MM.1S (cell line): Measurements from ENCODE around the gene ZNF730.
"Not testable (repeated sequence)": the region's sequence is repeated elsewhere in the genome, so short reads cannot be mapped to it uniquely, and the experiment has no call there.

Experiments used
- DNase-seq: peaks from one replicate; pipeline ENCODE4 v3.0.0-alpha.2; 2015
- H2AFZ ChIP-seq: fragments of 300-600 bp; sonication (generic); 2 replicates; pipeline ENCODE4 v1.6.0; 2016; ENCODE audit warnings: antibody characterized with exemption, low read length
- H3F3A ChIP-seq: fragments of 300-600 bp; sonication (generic); 2 replicates; pipeline ENCODE4 v1.6.1; 2016; ENCODE audit warnings: mild to moderate bottlenecking, antibody characterized with exemption, low read length, moderate library complexity, mixed read lengths; ENCODE audit not compliant: insufficient read depth
- H3K27ac ChIP-seq: fragments of 300-600 bp; sonication (generic); 2 replicates; pipeline ENCODE4 v1.5.1; 2016; ENCODE audit warnings: mild to moderate bottlenecking, low read length
- H3K27me3 ChIP-seq: fragments of 300-600 bp; sonication (generic); replicated peaks from 2 replicates; pipeline ENCODE4 v1.6.0; 2016; ENCODE audit warnings: low read length; ENCODE audit not compliant: insufficient read depth
- H3K36me3 ChIP-seq: fragments of 300-600 bp; sonication (generic); replicated peaks from 2 replicates; pipeline ENCODE4 v1.6.1; 2016; ENCODE audit warnings: mild to moderate bottlenecking, low read length, mixed read lengths; ENCODE audit not compliant: insufficient read depth
- H3K4me1 ChIP-seq: fragments of 300-600 bp; sonication (generic); 2 replicates; pipeline ENCODE4 v1.6.1; 2016; ENCODE audit warnings: low read length, mixed read lengths
- H3K4me2 ChIP-seq: fragments of 300-600 bp; sonication (generic); 2 replicates; pipeline ENCODE4 v1.6.0; 2016; ENCODE audit warnings: low read depth, low read length
- H3K4me3 ChIP-seq: fragments of 300-600 bp; sonication (generic); 2 replicates; pipeline ENCODE4 v1.5.1; 2016; ENCODE audit warnings: low read length, mixed read lengths
- H3K79me2 ChIP-seq: fragments of 300-600 bp; sonication (generic); 2 replicates; pipeline ENCODE4 v1.6.1; 2016; ENCODE audit warnings: mixed run types, low read length, mixed read lengths
- H3K9ac ChIP-seq: fragments of 300-600 bp; sonication (generic); 2 replicates; pipeline ENCODE4 v1.6.1; 2016; ENCODE audit warnings: low read length, mixed read lengths
- H3K9me2 ChIP-seq: fragments of 300-600 bp; sonication (generic); replicated peaks from 2 replicates; pipeline ENCODE4 v1.6.1; 2016; ENCODE audit warnings: mild to moderate bottlenecking, low read length, mixed read lengths; ENCODE audit not compliant: insufficient read depth
- H3K9me3 ChIP-seq: fragments of 300-600 bp; sonication (generic); replicated peaks from 2 replicates; pipeline ENCODE4 v1.6.1; 2016; ENCODE audit warnings: mild to moderate bottlenecking, low read length, mixed read lengths; ENCODE audit not compliant: insufficient read depth
- H4K20me1 ChIP-seq: fragments of 300-600 bp; sonication (generic); 2 replicates; pipeline ENCODE4 v1.6.1; 2016; ENCODE audit warnings: mild to moderate bottlenecking, low read length, moderate library complexity, mixed read lengths; ENCODE audit not compliant: insufficient read depth
- CTCF ChIP-seq: fragments of 300-600 bp; sonication (generic); IDR thresholded peaks from 2 replicates; pipeline ENCODE4 v1.5.1; 2016; ENCODE audit warnings: antibody characterized with exemption, low read length, mixed read lengths
- EZH2 ChIP-seq: fragments of 300-600 bp; sonication (generic); optimal IDR thresholded peaks from 2 replicates; pipeline ENCODE3; 2017; ENCODE audit warnings: low read depth, mild to moderate bottlenecking, antibody characterized with exemption, low read length, mixed read lengths
- EZH2phosphoT487 ChIP-seq: fragments of 300-600 bp; sonication (generic); IDR thresholded peaks from 2 replicates; pipeline ENCODE4 v1.6.1; 2018; ENCODE audit warnings: antibody characterized with exemption, low read length

ZNF730 gene

GRCh38 chr19:23160766-23161165 lies 43.9 kb downstream of the ZNF730 start:
- no peak overlapping the region for H2AFZ ChIP-seq
- no peaks in the 10 kb centered on the region for H4K20me1 ChIP-seq
- no peak overlapping the region for H3K9ac ChIP-seq
- no peaks in the 10 kb centered on the region for H3K9me3 ChIP-seq
- H3K4me1 ChIP-seq, result no peaks in the 10 kb centered on the region
- no peak overlapping the region for H3K4me2 ChIP-seq
- no peaks in the 10 kb centered on the region for H3K9me2 ChIP-seq
- H3K79me2 ChIP-seq, result no peaks in the 10 kb centered on the region
- no peak overlapping the region for H3K4me3 ChIP-seq
- H3K27me3 ChIP-seq, result no peaks in the 10 kb centered on the region
- TF ChIP-seq EZH2phosphoT487 (no peak), CTCF (no peak), EZH2 (no peak)
- no peaks in the 10 kb centered on the region for H3F3A ChIP-seq
- DNase-seq, result no peak
- H3K27ac ChIP-seq, result no peak overlapping the region
- H3K36me3 ChIP-seq, result no peaks in the 10 kb centered on the region

GRCh38 chr19:23168286-23168685 lies 51.5 kb downstream of the ZNF730 start:
- H3F3A ChIP-seq, H3K4me1 ChIP-seq, DNase-seq, H3K79me2 ChIP-seq, H3K9me3 ChIP-seq, H3K9ac ChIP-seq, H4K20me1 ChIP-seq, H3K27me3 ChIP-seq, H3K9me2 ChIP-seq, H3K4me2 ChIP-seq, H3K36me3 ChIP-seq, H2AFZ ChIP-seq, H3K27ac ChIP-seq, H3K4me3 ChIP-seq: not testable (repeated sequence)

- H3K36me3 ChIP-seq, result no peaks in the 10 kb centered on the region
- H3K27ac ChIP-seq, result peak overlapping the region; percentile 41; the same call in 1 of the 2 replicates
Observed at GRCh38 chr19:23183251-23183650, 66.4 kb downstream of the ZNF730 start.

GRCh38 chr19:23190341-23190740 lies 73.5 kb downstream of the ZNF730 start:
- Histone ChIP-seq H3K79me2 (no peaks in the 10 kb centered on the region), H3K36me3 (no peaks in the 10 kb centered on the region), H3K9me2 (no peaks in the 10 kb centered on the region), H3F3A (no peaks in the 10 kb centered on the region), H4K20me1 (no peaks in the 10 kb centered on the region), H3K27ac (no peak overlapping the region), H3K4me2 (no peak overlapping the region), H3K27me3 (no peaks in the 10 kb centered on the region), H3K9me3 (no peaks in the 10 kb centered on the region), H2AFZ (no peak overlapping the region), H3K9ac (no peak overlapping the region), H3K4me1 (no peaks in the 10 kb centered on the region), H3K4me3 (no peak overlapping the region)
- no peak for DNase-seq
- TF ChIP-seq EZH2, result no peak
- no peak for TF ChIP-seq EZH2phosphoT487
- TF ChIP-seq CTCF, result no peak

More at GRCh38 chr19:23183251-23183650, 66.4 kb downstream of the ZNF730 start:
- no peak for TF ChIP-seq EZH2
- no peak for TF ChIP-seq EZH2phosphoT487
- TF ChIP-seq CTCF, result no peak
- no peak for DNase-seq
- Histone ChIP-seq H3K27me3 (no peaks in the 10 kb centered on the region), H3K9ac (no peak overlapping the region), H3K4me2 (no peak overlapping the region), H3K9me2 (no peaks in the 10 kb centered on the region), H2AFZ (no peak overlapping the region), H4K20me1 (no peaks in the 10 kb centered on the region), H3K79me2 (no peaks in the 10 kb centered on the region), H3K4me3 (no peak overlapping the region), H3K9me3 (no peaks in the 10 kb centered on the region), H3F3A (no peaks in the 10 kb centered on the region), H3K4me1 (no peaks in the 10 kb centered on the region)
